NB4 (cell line): Measurements from ENCODE around the gene CCL16.

Experiments
- CTCF ChIP-seq: IDR thresholded peaks from one replicate; pipeline ENCODE4 v1.5.1; 2012; ENCODE audit warnings: low read depth, low read length
- MAX ChIP-seq: IDR thresholded peaks from 2 replicates; pipeline ENCODE4 v1.6.1; 2011; ENCODE audit warnings: low read depth, low read length
- MYC ChIP-seq: IDR thresholded peaks from 2 replicates; pipeline ENCODE4 v1.6.1; 2011; ENCODE audit warnings: low read depth, low read length
- POLR2A ChIP-seq: IDR thresholded peaks from 2 replicates; pipeline ENCODE4 v1.6.1; 2011; ENCODE audit warnings: mild to moderate bottlenecking; ENCODE audit not compliant: insufficient read length; ENCODE audit errors: extremely low read depth

GRCh38 chr17:36001862-36002603 is 20.7 kb upstream of the CCL16 start:
- TF ChIP-seq CTCF = no peak
- no peak for TF ChIP-seq POLR2A
- no peak for TF ChIP-seq MYC
- TF ChIP-seq MAX = no peak
